ENCODE measurements around the gene SFXN5. TPM values are rescaled to one million over a fixed set of nuclear protein-coding genes. Genes with fewer than 3 reads are reported as not detected.

The SFXN5 gene
- total RNA-seq, 1 experiment from 2014 or later: 5.1 TPM

DNA sequence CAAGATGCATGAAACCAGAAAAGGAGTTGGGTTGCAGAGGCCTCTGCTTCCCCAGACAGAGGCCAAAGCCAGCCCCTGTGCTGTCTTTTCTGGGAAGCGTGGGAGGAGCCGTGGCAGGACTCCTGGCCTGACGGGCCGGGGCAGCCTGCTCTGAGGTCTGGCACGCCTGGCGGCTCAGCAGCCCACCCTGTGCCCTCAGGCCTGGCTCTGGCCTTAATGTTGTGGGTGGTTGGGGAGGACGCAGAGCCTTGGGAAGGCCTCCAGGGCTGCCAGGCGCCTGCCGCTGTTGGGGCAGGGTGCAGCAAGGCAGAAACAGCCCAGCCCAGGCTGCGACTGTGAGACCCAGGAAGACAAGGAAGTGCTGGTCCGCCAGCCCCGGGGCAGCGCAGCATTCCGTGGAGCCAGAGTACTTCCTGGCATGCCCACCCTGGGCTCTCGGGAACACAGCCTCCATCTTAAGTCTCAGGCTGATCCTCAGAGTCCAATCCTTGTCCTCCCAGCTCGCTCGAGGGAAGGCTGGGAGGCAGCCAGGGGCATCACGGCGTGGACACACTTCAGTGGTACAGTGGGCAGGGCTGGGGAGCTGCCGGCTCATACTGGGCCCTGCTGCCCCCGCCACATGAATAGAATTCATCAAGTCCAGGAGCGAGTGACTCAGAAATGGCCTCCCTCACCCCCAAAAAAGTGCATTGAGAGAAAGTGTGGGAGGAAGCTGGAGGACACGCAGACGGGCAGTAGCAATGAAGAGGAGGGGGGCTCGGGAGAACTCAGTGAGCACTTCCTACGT, 81.5 kb downstream of the SFXN5 start:
- no peaks in the 10 kb centered on the region for H3K27me3 ChIP-seq (ENCODE audit: low read length)
- no peaks in the 10 kb centered on the region for H3K36me3 ChIP-seq (ENCODE audit: insufficient read depth, low read length)
- no peak overlapping the region for H2AFZ ChIP-seq (ENCODE audit: low read length)
- H3K4me2 ChIP-seq (ENCODE audit: low read depth, low read length, poor library complexity, severe bottlenecking): no peak overlapping the region
- no peaks in the 10 kb centered on the region for H3K4me1 ChIP-seq (ENCODE audit: low read length)
- no peak overlapping the region for H3K27ac ChIP-seq (ENCODE audit: low read length)
- H3K9ac ChIP-seq (ENCODE audit: low read length): no peak overlapping the region
- no peaks in the 10 kb centered on the region for H4K20me1 ChIP-seq (ENCODE audit: insufficient read depth, low read depth, low read length)
- DNase-seq: no peak
- no peaks in the 10 kb centered on the region for H3K9me2 ChIP-seq (replicated peaks; ENCODE audit: insufficient read depth, low read length)
- H3K4me3 ChIP-seq (ENCODE audit: low read length): no peak overlapping the region
- no peaks in the 10 kb centered on the region for H3K9me3 ChIP-seq (ENCODE audit: low read length)
- H3K79me2 ChIP-seq (ENCODE audit: low read length): no peaks in the 10 kb centered on the region

DNA sequence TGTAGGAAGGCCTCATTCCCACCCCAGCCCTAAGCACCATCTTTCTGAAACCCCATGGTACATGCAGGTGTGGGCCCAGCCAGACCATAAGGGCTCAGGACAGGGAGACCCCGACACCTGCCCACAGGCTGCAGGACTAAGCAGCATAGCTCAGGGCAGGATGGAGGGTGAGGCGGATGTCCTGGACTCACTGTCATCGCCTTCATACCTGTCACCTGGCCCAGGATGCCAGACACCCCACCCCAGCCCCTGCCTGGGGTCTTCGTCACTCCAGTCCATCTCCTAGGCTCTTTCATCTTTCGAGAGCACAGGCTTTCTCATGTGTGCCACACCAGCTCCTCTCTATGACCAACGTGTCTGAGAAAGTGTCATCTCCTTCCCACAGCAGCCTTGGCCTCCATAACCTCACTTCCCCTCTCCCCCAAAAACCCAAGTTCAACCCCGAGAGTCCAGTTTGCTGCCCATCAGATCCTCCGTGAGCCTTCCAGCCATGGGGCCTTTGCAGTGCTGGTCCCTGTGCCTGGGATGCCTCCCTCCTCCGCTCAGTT, 82.7 kb downstream of the SFXN5 start:
- Histone ChIP-seq H3K9me2 (replicated peaks; ENCODE audit: insufficient read depth, low read length) (no peaks in the 10 kb centered on the region), H3K36me3 (ENCODE audit: insufficient read depth, low read length) (no peaks in the 10 kb centered on the region), H3K27ac (ENCODE audit: low read length) (no peak overlapping the region), H3K4me1 (ENCODE audit: low read length) (no peaks in the 10 kb centered on the region), H3K4me3 (ENCODE audit: low read length) (no peak overlapping the region), H3K9me3 (ENCODE audit: low read length) (no peaks in the 10 kb centered on the region), H3K9ac (ENCODE audit: low read length) (no peak overlapping the region), H3K27me3 (ENCODE audit: low read length) (no peaks in the 10 kb centered on the region), H3K4me2 (ENCODE audit: low read depth, low read length, poor library complexity, severe bottlenecking) (no peak overlapping the region), H2AFZ (ENCODE audit: low read length) (no peak overlapping the region), H3K79me2 (ENCODE audit: low read length) (no peaks in the 10 kb centered on the region), H4K20me1 (ENCODE audit: insufficient read depth, low read depth, low read length) (no peaks in the 10 kb centered on the region)
- no peak for DNase-seq

DNA sequence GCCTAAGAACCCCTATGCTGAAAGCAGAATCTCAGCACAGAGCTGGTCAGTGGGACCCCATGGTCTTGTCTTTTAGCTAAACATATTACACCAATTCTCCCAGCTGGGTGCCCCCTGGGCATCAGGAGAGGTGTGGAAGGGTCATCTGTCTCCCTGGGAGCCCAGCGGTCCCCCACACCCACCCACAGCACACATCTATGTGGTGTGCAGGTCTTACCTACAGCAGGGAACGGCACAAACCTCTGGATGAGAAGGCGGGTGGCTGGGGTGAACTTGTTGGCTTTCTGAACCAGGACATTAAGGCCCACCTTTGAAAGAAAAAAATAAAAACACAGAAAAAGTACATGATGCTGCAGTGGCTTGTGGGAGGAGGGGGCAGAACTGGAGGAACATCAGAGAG, 83.5 kb downstream of the SFXN5 start:
- no peaks in the 10 kb centered on the region for H3K27me3 ChIP-seq (ENCODE audit: low read length)
- no peak overlapping the region for H3K27ac ChIP-seq (ENCODE audit: low read length)
- H3K4me1 ChIP-seq (ENCODE audit: low read length): no peaks in the 10 kb centered on the region
- H3K4me2 ChIP-seq (ENCODE audit: low read depth, low read length, poor library complexity, severe bottlenecking): no peak overlapping the region
- H3K4me3 ChIP-seq (ENCODE audit: low read length): no peak overlapping the region
- H2AFZ ChIP-seq (ENCODE audit: low read length): no peak overlapping the region
- no peak for DNase-seq
- H4K20me1 ChIP-seq (ENCODE audit: insufficient read depth, low read depth, low read length): no peaks in the 10 kb centered on the region
- no peaks in the 10 kb centered on the region for H3K9me2 ChIP-seq (replicated peaks; ENCODE audit: insufficient read depth, low read length)
- H3K79me2 ChIP-seq (ENCODE audit: low read length): no peaks in the 10 kb centered on the region
- H3K9ac ChIP-seq (ENCODE audit: low read length): no peak overlapping the region
- H3K9me3 ChIP-seq (ENCODE audit: low read length): no peaks in the 10 kb centered on the region
- H3K36me3 ChIP-seq (ENCODE audit: insufficient read depth, low read length): no peaks in the 10 kb centered on the region

DNA sequence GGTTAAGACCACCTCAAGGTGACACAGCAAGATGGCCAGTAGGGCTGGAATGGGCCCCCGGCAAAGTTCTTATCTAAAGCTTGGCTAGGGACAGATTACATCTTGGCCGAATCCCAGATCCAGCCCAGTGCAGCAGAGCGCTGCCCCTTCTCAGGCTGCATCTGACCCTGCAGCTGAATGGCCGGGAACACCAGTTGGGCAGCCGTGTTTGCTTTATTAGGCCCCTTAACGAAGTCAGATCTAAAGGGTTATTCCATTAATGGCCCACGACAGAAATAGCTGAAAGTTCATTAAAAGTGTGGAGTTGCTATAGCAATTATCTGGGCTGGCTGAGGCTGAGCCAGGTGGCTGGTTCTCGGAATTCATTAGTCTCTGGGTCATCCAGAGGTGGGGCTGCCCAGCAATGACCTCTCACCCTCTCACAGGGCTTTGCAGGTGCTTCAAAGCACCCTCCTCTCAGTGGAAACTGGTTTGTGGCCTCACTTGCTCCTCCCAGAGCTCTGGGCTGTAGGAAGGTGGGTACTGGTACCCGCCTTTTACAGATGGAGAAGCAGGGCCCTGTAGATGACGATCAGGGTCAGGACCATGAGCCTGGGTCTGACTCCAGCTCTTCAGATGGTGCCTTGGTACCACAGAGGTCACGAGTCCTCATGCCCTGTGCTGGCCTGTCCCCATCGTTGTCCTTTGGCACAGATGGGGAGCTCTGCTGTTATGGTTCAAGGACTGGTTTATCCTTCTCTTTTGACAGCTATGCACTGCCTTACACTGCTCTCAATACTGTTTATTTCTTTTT, 85.4 kb downstream of the SFXN5 start:
- H3K9me3 ChIP-seq (ENCODE audit: low read length): no peaks in the 10 kb centered on the region
- no peak overlapping the region for H3K27ac ChIP-seq (ENCODE audit: low read length)
- no peak overlapping the region for H3K4me3 ChIP-seq (ENCODE audit: low read length)
- DNase-seq: no peak
- H3K9me2 ChIP-seq (replicated peaks; ENCODE audit: insufficient read depth, low read length): no peaks in the 10 kb centered on the region
- H4K20me1 ChIP-seq (ENCODE audit: insufficient read depth, low read depth, low read length): no peaks in the 10 kb centered on the region
- H3K9ac ChIP-seq (ENCODE audit: low read length): no peak overlapping the region
- H3K4me1 ChIP-seq (ENCODE audit: low read length): no peaks in the 10 kb centered on the region
- no peaks in the 10 kb centered on the region for H3K27me3 ChIP-seq (ENCODE audit: low read length)
- no peaks in the 10 kb centered on the region for H3K79me2 ChIP-seq (ENCODE audit: low read length)
- no peak overlapping the region for H2AFZ ChIP-seq (ENCODE audit: low read length)
- H3K4me2 ChIP-seq (ENCODE audit: low read depth, low read length, poor library complexity, severe bottlenecking): no peak overlapping the region
- no peaks in the 10 kb centered on the region for H3K36me3 ChIP-seq (ENCODE audit: insufficient read depth, low read length)

DNA sequence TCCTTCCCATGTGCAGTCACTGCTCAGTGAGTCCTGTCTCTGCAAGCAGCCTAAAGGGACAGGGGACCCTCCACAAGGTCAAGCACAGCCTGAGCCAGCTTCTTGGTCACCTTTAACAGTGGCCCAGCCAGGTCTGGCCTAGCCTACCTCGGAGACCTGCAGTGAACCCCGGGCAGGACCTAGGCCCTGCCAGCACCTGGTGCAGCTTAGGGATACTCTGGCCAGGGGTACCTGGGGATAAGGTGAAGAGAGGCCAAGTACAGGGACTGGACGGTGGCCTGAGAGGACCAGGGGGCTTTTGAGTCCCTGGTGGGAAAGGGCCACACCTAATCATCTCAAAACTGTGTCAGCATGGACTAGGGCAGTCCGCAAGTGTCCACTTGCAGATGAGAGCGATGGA, 86.4 kb downstream of the SFXN5 start:
- Histone ChIP-seq H3K27me3 (ENCODE audit: low read length) (no peaks in the 10 kb centered on the region), H2AFZ (ENCODE audit: low read length) (no peak overlapping the region), H3K27ac (ENCODE audit: low read length) (no peak overlapping the region), H4K20me1 (ENCODE audit: insufficient read depth, low read depth, low read length) (no peaks in the 10 kb centered on the region), H3K4me1 (ENCODE audit: low read length) (peaks cover under 1% of the 10 kb centered on the region; the same call in 1 of the 2 replicates), H3K4me2 (ENCODE audit: low read depth, low read length, poor library complexity, severe bottlenecking) (no peak overlapping the region), H3K9me2 (replicated peaks; ENCODE audit: insufficient read depth, low read length) (no peaks in the 10 kb centered on the region), H3K79me2 (ENCODE audit: low read length) (no peaks in the 10 kb centered on the region), H3K4me3 (ENCODE audit: low read length) (no peak overlapping the region), H3K36me3 (ENCODE audit: insufficient read depth, low read length) (no peaks in the 10 kb centered on the region), H3K9me3 (ENCODE audit: low read length) (no peaks in the 10 kb centered on the region), H3K9ac (ENCODE audit: low read length) (no peak overlapping the region)
- no peak for DNase-seq

DNA sequence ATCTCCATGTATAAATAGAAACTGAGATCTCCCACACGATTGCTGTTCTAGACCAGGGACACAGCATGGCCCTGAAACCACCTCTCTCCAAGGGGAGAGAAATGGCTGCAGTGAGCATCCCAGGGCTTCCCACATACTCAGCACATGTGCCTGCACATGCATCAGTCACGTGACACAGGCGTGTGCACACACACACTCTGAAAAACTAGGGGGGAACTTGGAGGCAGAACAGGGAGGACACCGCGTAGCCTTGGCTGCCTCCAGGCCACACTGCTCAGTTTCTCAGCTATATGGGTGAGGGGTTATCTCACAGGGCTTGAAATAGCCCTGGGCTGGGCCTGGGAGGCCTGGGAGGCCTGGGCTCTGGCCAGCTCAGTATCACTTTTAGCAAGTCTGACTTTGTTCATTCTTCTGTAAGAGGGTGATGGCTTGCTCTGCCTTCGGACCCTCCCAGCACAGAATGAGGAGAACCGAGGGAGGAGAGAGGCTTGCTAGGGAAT, 87.3 kb downstream of the SFXN5 start:
- no peaks in the 10 kb centered on the region for H4K20me1 ChIP-seq (ENCODE audit: insufficient read depth, low read depth, low read length)
- H3K79me2 ChIP-seq (ENCODE audit: low read length): no peaks in the 10 kb centered on the region
- no peaks in the 10 kb centered on the region for H3K36me3 ChIP-seq (ENCODE audit: insufficient read depth, low read length)
- H3K9ac ChIP-seq (ENCODE audit: low read length): no peak overlapping the region
- H2AFZ ChIP-seq (ENCODE audit: low read length): no peak overlapping the region
- H3K4me3 ChIP-seq (ENCODE audit: low read length): no peak overlapping the region
- no peaks in the 10 kb centered on the region for H3K27me3 ChIP-seq (ENCODE audit: low read length)
- no peak for DNase-seq
- no peaks in the 10 kb centered on the region for H3K9me3 ChIP-seq (ENCODE audit: low read length)
- peaks cover 5% of the 10 kb centered on the region; the same call in 1 of the 2 replicates for H3K4me1 ChIP-seq (ENCODE audit: low read length)
- H3K4me2 ChIP-seq (ENCODE audit: low read depth, low read length, poor library complexity, severe bottlenecking): no peak overlapping the region
- no peaks in the 10 kb centered on the region for H3K9me2 ChIP-seq (replicated peaks; ENCODE audit: insufficient read depth, low read length)
- no peak overlapping the region for H3K27ac ChIP-seq (ENCODE audit: low read length)

DNA sequence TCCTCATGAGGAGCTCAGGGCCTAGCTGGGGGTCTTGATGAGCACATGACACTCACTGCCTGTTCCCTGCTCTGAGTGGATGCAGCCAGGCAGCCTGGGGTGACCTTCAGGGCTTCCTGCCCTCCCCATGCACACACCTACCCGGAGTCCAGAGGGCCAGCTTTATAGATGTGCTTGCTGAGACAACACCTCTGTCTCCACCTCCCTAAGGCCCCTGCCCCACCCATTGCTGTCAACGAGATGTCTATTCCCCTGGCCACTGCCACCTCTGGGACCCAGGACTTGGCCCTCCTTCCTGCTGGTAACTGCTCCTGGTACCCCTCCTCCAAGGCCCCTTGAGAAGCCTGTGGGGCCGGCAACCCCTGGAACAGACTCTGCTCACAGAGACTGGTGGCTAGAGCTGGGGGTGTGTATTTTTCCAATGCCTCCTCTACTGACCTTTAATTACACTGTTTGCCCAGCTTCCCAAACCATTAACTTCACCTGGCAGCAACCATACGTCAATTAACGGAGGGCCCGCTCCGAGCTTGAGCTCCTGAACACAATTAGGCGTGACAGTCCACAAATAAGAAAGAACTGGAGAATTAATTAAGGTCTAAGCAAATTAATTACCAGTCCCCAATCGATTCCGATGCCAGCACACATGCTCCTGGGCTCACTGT, 87.9 kb downstream of the SFXN5 start:
- no peaks in the 10 kb centered on the region for H3K36me3 ChIP-seq (ENCODE audit: insufficient read depth, low read length)
- no peak overlapping the region for H3K27ac ChIP-seq (ENCODE audit: low read length)
- H2AFZ ChIP-seq (ENCODE audit: low read length): no peak overlapping the region
- H3K4me1 ChIP-seq (ENCODE audit: low read length): peaks cover 5% of the 10 kb centered on the region; the same call in 1 of the 2 replicates
- H3K4me2 ChIP-seq (ENCODE audit: low read depth, low read length, poor library complexity, severe bottlenecking): no peak overlapping the region
- H3K27me3 ChIP-seq (ENCODE audit: low read length): no peaks in the 10 kb centered on the region
- H3K9me2 ChIP-seq (replicated peaks; ENCODE audit: insufficient read depth, low read length): no peaks in the 10 kb centered on the region
- H4K20me1 ChIP-seq (ENCODE audit: insufficient read depth, low read depth, low read length): no peaks in the 10 kb centered on the region
- no peaks in the 10 kb centered on the region for H3K9me3 ChIP-seq (ENCODE audit: low read length)
- H3K79me2 ChIP-seq (ENCODE audit: low read length): no peaks in the 10 kb centered on the region
- H3K9ac ChIP-seq (ENCODE audit: low read length): no peak overlapping the region
- no peak overlapping the region for H3K4me3 ChIP-seq (ENCODE audit: low read length)
- DNase-seq: no peak

All from Karpas-422 (cell line).